Sigmoid colon (tissue), 7 donors: ENCODE data around the gene MST1. TPM values are rescaled to one million over a fixed set of nuclear protein-coding genes. Genes with fewer than 3 reads are reported as not detected.

ENCODE experiments used
- DNase-seq: peaks from one replicate; pipeline ENCODE4 v3.0.0-alpha.2; 2019
- H3K27ac ChIP-seq, 4 donors: fragments of 200-600 bp; sonication (generic); one replicate each; pipeline ENCODE4 v1.5.1; 2016 to 2019; ENCODE audit warnings: mild to moderate bottlenecking in 1 of 4
- H3K27me3 ChIP-seq, 3 donors: fragments of 200-600 bp; sonication (generic); one replicate each; pipeline ENCODE4 v1.5.1; 2019; ENCODE audit warnings: mild to moderate bottlenecking in 1 of 3
- H3K36me3 ChIP-seq, 4 donors: fragments of 200-600 bp; sonication (generic); one replicate each; pipeline ENCODE4 v1.5.1; 2016 to 2019
- H3K4me1 ChIP-seq, 4 donors: fragments of 200-600 bp; sonication (generic); one replicate each; pipeline ENCODE4 v1.5.1; 2017 to 2019
- H3K4me3 ChIP-seq, 4 donors: fragments of 200-600 bp; sonication (generic); one replicate each; pipeline ENCODE4 v1.5.1; 2017 to 2019; ENCODE audit warnings: mild to moderate bottlenecking in 2 of 4, moderate library complexity in 1 of 4
- H3K9me3 ChIP-seq, 4 donors: fragments of 200-600 bp in 3 of 4; sonication (generic) in 3 of 4; one replicate each; pipeline versions ENCODE4 v1.5.1 to v1.6.1; 2013 to 2019
- EP300 ChIP-seq, 4 donors: sonication (generic); formaldehyde crosslinking; IDR thresholded peaks; one replicate each; pipeline ENCODE4 v1.6.1; 2017; ENCODE audit warnings: antibody characterized with exemption in 4 of 4
- POLR2A ChIP-seq, 2 donors: fragments of 450-650 bp; IDR thresholded peaks; one replicate each; pipeline ENCODE4 v1.6.1; 2016; ENCODE audit warnings: antibody characterized with exemption in 2 of 2, mild to moderate bottlenecking in 2 of 2, moderate library complexity in 2 of 2
- POLR2AphosphoS5 ChIP-seq, 4 donors: sonication (generic); formaldehyde crosslinking; IDR thresholded peaks; one replicate each; pipeline ENCODE4 v1.6.1; 2017; ENCODE audit warnings: antibody characterized with exemption in 4 of 4
- WGBS, 2 donors: extraction: QIAGEN DNeasy Blood & Tissue Kit; methylation state at CpG; one replicate each; pipeline ENCODE4 v1.1.7; 2013; 5-methylcytosine and 5-hydroxymethylcytosine counted together
- intact Hi-C: fragments of 100-400 bp; cut with DNase I; formaldehyde crosslinking; loops from one replicate; pipeline ENCODE4 v1.15.1; 2023
- polyA plus RNA-seq, 3 donors: library from polyadenylated mRNA; stranded (reverse); fragments of 200-250 nt; gene quantifications; one replicate each; pipeline ENCODE4 v1.2.3, GENCODE V29; 2013
- total RNA-seq, 4 donors: library from RNA; depleted of rRNA; stranded (reverse); fragments of >200 nt; gene quantifications; one replicate each; pipeline ENCODE4 v1.1.0, GENCODE V29; 2016
- TF ChIP-seq, protein P1 (sequence below), 4 experiments: fragments of 450-650 bp in 3 of 4; fragments of 200-600 bp in 1 of 4; IDR thresholded peaks; one replicate each; pipeline ENCODE4 v1.5.1; 2016 to 2019; ENCODE audit warnings: antibody characterized with exemption in 4 of 4, mild to moderate bottlenecking in 3 of 4, moderate library complexity in 2 of 4
- donor health status: healthy with polysubstance abuse.
- donor health status: Bipolar disorder and iron deficiency.
- donor health status: healthy.

Gene MST1
- total and polyA plus RNA-seq, 7 donors: 3.0 to 18.1 (median 7.7) TPM; not detected in 1

- TF ChIP-seq POLR2A (IDR thresholded peaks at IDR 0.05) (no peak), POLR2AphosphoS5 (IDR thresholded peaks at IDR 0.05) (no peak)
- TF ChIP-seq, protein P1, sequence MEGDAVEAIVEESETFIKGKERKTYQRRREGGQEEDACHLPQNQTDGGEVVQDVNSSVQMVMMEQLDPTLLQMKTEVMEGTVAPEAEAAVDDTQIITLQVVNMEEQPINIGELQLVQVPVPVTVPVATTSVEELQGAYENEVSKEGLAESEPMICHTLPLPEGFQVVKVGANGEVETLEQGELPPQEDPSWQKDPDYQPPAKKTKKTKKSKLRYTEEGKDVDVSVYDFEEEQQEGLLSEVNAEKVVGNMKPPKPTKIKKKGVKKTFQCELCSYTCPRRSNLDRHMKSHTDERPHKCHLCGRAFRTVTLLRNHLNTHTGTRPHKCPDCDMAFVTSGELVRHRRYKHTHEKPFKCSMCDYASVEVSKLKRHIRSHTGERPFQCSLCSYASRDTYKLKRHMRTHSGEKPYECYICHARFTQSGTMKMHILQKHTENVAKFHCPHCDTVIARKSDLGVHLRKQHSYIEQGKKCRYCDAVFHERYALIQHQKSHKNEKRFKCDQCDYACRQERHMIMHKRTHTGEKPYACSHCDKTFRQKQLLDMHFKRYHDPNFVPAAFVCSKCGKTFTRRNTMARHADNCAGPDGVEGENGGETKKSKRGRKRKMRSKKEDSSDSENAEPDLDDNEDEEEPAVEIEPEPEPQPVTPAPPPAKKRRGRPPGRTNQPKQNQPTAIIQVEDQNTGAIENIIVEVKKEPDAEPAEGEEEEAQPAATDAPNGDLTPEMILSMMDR (IDR thresholded peaks at IDR 0.05): peak; percentile 56 to 83 (median 74)
- Histone ChIP-seq H3K4me3 (no peak overlapping the region), H3K27ac (peak overlapping the region in 1 of 4 donors; percentile 18), H3K36me3 (peaks cover 0 to 11% (median 8%) of the 10 kb centered on the region in 4 donors), H3K27me3 (peaks cover 0 to 19% (median 16%) of the 10 kb centered on the region in 3 donors), H3K4me1 (peaks cover 0 to 21% (median 20%) of the 10 kb centered on the region in 4 donors), H3K9me3 (no peaks in the 10 kb centered on the region)
- peak; percentile 79 for DNase-seq
- WGBS, 2 donors: 34 to 45% methylated on average over 11 of the region's 11 CpGs
- intact Hi-C loops: loop anchor here (1.0 to 5.0 kb wide), 2 partner anchors 132 to 244 kb away; partner anchors contain the start of gene NICN1
Observed at GRCh38 chr3:49671291-49672288, 17.7 kb downstream of the MST1 start.

DNA sequence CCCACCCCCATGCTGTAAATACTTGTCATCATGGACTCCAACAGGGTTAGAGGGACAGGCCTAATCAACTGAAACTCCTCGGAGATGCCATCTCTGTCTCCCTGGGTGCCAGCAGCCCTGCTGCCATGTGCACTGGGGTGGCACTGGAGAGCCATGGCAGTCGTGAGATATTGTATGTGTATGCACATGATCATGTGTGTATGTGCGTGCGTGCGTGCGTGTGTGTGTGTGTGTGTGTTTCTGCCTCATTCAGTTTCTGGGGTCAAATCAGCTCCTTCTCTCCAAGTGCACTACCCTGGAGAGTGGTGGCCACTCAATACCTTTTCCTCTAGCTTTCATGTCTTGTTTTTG, 18.4 kb downstream of the MST1 start:
- Histone ChIP-seq H3K4me1 (peaks cover 0 to 21% (median 20%) of the 10 kb centered on the region in 4 donors), H3K9me3 (no peaks in the 10 kb centered on the region), H3K36me3 (peaks cover 0 to 4% (median 1%) of the 10 kb centered on the region in 4 donors), H3K4me3 (no peak overlapping the region), H3K27me3 (peaks cover 0 to 25% (median 16%) of the 10 kb centered on the region in 3 donors), H3K27ac (no peak overlapping the region)
- 66% methylated on average over 6 of the region's 6 CpGs for WGBS, 2 donors
- TF ChIP-seq POLR2A (IDR thresholded peaks at IDR 0.05): no peak
- no peak for TF ChIP-seq EP300 (IDR thresholded peaks at IDR 0.05)
- TF ChIP-seq POLR2AphosphoS5 (IDR thresholded peaks at IDR 0.05): no peak
- TF ChIP-seq, protein P1 (IDR thresholded peaks at IDR 0.05): no peak
- intact Hi-C loops: loop anchor here (1.0 to 5.0 kb wide), 2 partner anchors 132 to 244 kb away; partner anchors contain the start of gene NICN1
- no peak for DNase-seq

DNA sequence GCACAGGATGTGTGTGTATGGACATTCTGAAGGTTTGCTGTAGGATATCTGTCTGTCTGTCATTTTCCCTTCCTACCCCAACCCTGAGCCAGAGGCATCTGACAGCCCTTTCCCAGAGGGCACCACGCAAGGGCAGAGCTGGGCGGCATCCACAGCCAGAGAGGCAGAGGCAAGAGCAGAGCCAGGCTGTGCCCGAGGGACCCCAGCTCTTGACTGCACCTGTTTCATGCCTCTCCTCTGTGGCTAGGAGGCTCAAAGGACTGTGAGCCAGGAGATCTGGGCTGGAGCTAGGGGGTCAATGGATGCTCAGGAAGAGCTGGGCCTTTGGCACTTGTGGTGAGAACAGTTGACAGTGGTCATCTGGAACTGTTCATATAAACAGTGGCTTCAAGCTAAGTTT, 19.9 kb downstream of the MST1 start:
- no peaks in the 10 kb centered on the region for H3K36me3 ChIP-seq
- intact Hi-C loops: no loop called here
- no peak for DNase-seq
- TF ChIP-seq EP300 (IDR thresholded peaks at IDR 0.05) (no peak), POLR2AphosphoS5 (IDR thresholded peaks at IDR 0.05) (no peak), POLR2A (IDR thresholded peaks at IDR 0.05) (no peak)
- TF ChIP-seq, protein P1 (IDR thresholded peaks at IDR 0.05): no peak
- H3K9me3 ChIP-seq: no peaks in the 10 kb centered on the region
- peaks cover 0 to 8% (median 6%) of the 10 kb centered on the region in 4 donors for H3K4me1 ChIP-seq
- no peak overlapping the region for H3K27ac ChIP-seq
- H3K4me3 ChIP-seq: no peak overlapping the region
- WGBS, 2 donors: 41 to 79% methylated on average over 3 of the region's 3 CpGs
- peaks cover 0 to 41% (median 16%) of the 10 kb centered on the region in 3 donors for H3K27me3 ChIP-seq

DNA sequence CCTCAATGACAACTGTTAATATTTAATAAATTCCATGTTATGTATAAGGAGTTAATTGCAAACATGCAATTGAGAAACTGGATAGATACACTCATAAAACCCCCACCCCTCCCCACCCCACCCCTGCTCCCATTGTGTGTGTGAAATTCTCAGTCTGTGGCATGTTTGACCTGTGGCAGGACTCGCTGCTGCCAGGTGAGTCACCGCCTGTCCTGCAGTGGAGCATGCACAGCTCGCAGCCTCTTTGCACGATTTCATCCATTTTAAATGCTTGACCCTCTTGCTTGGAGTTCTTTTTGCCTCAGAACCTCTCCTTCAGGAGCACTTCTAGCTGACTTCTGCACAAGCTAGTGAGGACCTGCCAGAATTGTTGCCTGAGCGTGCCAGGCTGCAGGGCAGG, 20.4 kb downstream of the MST1 start:
- Histone ChIP-seq H3K9me3 (no peaks in the 10 kb centered on the region), H3K4me1 (peaks cover 0 to 7% (median 6%) of the 10 kb centered on the region in 4 donors), H3K27me3 (peaks cover 0 to 46% (median 16%) of the 10 kb centered on the region in 3 donors), H3K27ac (no peak overlapping the region), H3K4me3 (no peak overlapping the region), H3K36me3 (no peaks in the 10 kb centered on the region)
- TF ChIP-seq EP300 (IDR thresholded peaks at IDR 0.05) (no peak), POLR2AphosphoS5 (IDR thresholded peaks at IDR 0.05) (no peak), POLR2A (IDR thresholded peaks at IDR 0.05) (no peak)
- TF ChIP-seq, protein P1 (IDR thresholded peaks at IDR 0.05): no peak
- DNase-seq: no peak
- WGBS, 2 donors: 20 to 67% methylated on average over 5 of the region's 5 CpGs
- intact Hi-C loops: no loop called here
